CD4-positive, alpha-beta T cell treated with Interleukin-2 at 100 ng/mL for 4 hours (primary cell): ENCODE data around the gene OR5A1.
"Not testable (repeated sequence)": the region's sequence is repeated elsewhere in the genome, so short reads cannot be mapped to it uniquely, and the experiment has no call there.

Source experiments
- DNase-seq: peaks from one replicate; pipeline ENCODE4 v3.0.0-alpha.2; 2020; ENCODE audit warnings: low spot score

Gene OR5A1

DNA sequence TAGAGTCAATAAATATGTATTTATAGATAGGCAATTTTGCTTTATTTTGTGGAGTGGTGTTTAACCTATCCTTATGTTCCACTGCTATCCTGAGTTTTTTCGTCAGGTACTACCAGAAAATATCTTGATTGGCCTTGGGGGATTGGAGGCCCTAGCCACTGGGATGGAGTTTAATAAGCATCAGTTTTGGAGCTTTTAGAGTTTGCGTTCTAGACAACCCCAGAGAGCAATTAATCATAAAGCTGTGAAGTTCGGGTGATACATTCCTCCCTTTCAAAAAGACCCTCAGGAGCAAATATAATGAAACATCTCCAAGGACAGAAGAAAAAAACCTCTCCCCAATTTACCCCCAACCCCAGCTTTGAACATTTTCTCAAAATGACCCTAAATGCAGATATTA is at the start of gene OR5A1:
Gene OR5A1, plus strand, starts transcription at position 301 of the 400 bp plus-strand sequence. CDS start 6,700 bp downstream, outside the sequence.
- DNase-seq, result no peak

DNA sequence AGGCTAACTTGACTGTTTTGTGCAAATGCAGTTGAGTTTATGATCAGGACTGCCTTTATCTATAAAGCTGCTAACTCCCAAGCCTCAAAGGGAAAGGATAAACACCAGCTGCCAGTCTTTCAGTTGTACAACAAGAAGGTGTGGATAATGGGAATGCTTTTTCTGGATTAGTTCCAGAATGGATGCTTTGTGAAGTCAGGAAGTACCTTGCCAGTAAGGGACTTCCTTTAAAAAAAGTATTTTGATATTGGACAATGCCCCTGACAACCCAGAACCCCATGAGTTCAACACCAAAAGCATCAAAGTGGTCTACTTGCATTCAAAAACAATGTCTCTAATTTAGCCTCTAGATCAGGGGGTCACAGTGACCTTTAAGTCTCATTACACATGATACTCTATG is 42.1 kb upstream of the OR5A1 start:
- DNase-seq, result no peak

DNA sequence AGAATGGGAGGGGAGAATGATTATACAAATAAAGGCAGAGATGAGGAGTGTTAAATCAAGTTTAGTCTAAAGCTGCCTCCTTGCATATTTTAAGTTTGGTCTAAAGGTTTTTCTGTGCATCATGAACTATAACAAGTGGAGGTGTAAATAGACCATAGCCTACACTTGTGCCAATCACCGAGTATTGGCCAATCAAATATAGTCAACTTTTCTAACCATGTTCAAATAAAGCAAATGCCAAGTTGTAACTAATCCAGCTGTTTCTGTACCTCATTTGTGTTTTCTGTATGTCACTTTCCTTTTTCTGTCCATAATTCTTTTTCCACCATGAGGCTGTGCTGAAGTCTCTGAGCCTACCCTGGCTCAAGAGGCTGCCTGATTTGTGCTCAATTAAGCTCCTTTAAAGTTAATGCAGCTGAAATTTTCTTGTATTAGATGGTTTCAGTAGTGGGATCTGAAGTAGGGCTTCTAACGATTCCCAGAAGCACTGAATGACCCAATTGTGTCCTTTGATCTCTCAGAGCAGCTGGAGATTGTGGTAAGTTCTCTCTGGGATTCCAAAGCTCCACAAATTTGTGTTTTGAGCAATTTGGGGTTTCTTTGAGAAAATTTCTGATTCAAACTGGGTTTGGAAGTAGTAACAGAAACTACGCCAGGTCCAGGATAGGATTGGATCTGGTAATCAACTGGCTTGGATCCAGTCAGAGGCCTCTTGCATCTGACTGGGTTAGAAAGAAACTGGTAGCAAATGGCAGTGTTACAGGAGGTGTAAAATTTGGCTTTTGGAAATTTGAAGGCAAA is 35.6 kb upstream of the OR5A1 start:
- DNase-seq, result no peak

DNA sequence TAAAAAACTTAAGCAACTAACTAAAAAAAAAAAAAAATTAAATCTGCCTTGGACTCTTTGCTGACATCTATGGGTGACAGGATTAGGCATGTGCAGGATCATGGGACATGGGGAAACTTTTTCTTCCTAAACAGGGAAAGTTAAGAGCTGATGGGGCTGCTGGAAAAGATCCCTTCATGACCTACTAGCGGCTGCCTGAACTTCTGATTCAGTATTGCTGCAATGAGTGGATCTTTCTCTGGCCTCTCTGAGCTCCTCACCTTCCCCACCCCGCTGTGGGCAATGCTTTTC is 35.1 kb upstream of the OR5A1 start:
- no peak for DNase-seq

DNA sequence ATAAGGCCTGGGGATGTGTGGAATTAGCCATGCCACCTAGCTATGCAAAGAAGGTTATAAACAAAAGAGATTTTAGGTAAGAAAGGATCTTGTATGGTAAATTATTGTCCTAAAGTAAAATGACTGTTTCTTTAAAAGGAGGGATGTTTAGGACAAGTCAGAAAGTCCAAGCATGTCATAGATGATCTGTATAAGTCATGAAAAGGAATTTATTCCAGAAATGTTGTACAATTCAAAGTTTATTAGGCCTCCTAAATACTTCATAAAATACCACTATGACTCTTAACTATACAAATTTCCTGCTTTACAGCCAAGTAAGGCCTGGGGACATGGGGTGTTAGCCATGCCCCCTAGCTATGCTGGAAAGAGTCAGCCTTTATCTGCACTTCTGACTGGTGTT is 32.7 kb upstream of the OR5A1 start:
- no peak for DNase-seq

DNA sequence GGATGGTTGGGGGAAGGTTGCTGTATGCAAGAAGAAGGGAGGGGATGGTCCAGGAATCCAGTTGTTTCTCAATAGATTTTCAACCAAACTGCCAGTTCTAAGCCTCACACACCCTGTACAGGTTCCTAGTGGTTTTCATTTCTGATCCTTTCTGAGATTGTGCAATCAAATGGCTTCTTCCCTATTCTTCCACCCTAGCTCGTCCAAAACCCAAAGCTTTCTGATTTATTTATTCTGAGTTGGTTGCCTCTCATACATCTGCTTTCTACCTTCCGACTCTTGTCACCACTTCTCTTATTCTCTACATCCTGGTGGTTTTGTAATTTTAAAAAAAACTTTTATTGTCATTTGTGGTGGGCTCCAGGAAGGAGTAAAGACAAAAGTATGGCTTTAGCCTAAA is 22.6 kb upstream of the OR5A1 start:
- DNase-seq, result no peak

DNA sequence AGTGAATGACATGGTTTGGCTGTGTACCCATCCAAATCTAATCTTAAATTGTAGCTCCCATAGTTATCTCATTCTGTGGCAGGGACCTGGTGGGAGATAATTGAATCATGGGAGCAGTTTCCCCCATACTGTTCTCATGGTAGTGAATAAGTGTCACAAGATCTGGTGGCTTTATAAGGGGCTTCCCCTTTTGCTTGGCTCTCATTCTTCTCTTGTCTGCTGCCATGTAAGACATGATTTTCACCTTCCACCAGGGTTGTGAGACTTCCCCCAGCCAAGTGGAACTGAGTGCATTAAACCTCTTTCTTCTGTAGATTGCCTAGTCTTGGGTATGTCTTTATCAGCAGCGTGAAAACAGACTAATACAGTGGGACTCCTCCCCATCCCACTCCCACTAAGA is 21.2 kb upstream of the OR5A1 start:
- DNase-seq, result no peak

DNA sequence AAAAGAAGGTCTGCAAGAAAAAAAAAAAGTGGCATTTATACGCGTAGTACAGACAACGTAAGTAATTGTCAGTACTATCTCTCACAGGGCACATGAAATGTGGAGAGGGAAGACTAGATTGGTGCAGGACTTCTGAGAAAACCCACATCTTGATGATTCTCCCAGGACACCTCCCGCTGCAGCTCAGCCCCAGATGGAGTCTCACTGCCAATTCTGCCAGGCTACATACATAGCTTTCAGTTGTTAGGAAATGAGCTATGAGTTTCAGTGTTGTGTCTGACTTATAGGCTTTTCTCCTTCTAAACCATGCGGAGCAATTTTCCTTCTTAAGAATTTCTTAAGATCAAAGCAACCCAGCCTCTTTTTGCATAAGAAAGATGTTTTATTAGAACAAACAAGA is 19.7 kb upstream of the OR5A1 start:
- no peak for DNase-seq

DNA sequence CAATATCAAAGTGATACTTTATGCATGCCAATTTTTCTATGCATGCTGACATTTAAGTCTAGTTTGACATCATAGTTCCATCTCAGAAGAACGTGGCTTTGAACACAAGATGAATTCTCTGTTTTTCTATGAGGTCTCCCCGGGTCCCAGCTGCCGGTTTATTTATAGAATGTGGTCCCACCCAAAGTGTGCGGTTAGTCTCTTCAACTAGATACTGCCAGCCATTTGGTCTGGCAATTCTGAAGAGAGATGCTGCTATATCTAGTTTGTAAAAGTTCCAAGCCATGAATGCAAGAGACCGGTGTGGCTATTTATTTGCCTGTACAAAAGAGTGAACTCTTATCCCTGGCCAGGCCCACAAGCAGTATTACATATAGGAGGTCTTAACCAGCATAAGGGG is 19.2 kb upstream of the OR5A1 start:
- DNase-seq, result no peak

DNA sequence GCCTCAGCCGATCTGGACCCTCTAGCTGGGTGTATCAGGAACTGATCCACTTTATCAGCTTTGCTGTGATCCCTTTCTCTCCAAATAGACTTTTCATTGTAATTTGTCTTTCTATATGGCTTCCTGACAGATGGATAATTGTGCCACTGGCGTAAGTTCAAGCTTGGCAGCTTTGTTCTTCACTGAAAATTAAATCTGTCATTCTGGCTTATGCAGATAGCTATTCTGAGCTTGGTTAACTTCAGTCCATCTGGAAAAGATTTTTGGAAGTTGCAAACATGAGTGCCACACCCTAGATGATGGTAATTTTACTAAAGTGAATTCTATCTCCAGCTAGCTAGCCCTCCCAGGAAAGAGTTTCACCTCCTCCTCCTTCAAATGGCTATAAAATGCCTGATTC is 18.1 kb upstream of the OR5A1 start:
- no peak for DNase-seq

DNA sequence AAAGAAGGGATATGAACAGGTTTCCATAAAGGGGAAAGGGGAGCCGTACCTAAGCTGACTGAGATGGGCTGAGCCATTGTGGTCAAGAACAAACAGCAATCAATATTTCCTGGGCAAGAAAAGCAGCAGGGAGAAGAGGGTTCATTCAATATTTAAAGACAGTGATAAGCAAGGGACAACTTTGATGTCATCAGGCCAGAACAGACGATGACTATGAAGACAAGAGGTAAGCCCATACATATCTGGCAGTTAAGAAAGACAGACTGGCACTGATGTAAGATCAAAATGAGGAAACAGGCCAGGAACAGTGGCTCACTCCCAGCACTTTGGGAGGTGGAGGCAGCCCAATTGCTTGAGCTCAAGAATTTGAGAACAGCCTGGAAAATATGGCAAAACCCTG is 12.4 kb upstream of the OR5A1 start:
- DNase-seq, result no peak

DNA sequence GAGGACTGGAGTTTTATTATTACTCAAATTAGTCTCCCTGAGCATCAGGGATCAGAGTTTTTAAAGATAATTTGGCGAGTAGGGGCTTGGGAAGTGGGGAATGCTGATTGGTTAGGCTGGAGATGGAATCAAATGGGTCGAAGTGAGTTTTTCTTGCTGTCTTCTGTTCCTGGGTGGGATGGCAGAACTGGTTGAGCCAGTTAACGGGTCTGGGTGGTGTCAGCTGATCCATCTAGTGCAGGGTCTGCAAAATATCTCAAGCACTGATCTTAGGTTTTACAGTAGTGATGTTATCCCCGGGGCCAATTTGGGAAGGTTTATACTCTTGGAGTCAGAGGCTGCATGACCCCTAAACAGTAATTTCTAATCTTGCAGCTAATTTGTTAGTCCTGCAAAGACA is 11.1 kb upstream of the OR5A1 start:
- DNase-seq, result no peak

DNA sequence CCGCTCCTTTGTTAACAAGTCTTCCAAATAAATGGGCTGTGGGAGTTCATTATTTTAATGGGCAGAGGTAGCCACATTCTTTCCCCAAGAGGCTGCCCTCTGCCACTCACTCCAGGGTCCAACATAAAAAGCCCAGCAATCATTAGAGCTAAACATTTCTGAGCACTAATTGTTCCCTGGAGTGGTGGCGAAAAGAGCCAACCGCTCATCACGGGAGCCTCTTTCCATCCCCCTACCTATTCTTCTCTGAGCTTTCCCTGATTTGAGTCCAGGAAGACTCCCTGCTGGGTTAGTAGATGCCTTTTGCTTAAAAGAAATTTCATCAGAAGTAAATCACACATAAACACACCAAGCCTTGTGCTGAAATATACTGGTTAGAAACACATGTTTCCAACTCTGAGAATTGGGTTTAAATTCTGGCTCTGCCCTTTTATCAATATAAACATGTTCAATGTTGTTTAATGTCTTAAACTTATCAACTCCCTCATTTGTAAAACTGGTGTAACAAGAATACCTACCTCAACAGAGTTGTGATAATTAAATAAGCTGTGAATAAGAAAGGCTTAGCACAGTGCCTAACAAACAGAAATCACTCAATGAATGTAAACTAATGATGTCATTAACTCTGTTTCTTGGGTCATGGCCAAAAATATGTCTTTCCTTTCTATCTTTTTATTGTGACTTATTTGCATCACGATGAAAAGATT is 9.8 kb upstream of the OR5A1 start, which contains the start of gene OR5A2:
Gene OR5A2, minus strand, starts transcription at position 53 of the 707 bp plus-strand sequence. CDS start 3,460 bp downstream, outside the sequence.
- no peak for DNase-seq

DNA sequence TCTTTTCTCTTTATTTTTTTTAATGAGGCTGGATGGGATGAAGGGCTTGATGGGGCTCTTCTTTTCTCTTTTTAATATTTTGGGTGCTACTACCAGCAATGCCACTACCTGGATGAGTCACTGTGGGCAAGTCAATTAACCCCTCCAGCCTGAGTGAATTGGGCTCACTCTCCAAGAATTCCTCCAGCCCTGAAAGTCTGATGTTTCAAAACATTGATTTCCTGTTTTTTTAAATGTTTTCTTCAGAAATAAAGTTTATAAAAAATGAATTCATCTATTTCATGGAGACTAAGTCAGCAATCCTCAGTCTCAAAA is 9.2 kb upstream of the OR5A1 start:
- DNase-seq, result no peak

DNA sequence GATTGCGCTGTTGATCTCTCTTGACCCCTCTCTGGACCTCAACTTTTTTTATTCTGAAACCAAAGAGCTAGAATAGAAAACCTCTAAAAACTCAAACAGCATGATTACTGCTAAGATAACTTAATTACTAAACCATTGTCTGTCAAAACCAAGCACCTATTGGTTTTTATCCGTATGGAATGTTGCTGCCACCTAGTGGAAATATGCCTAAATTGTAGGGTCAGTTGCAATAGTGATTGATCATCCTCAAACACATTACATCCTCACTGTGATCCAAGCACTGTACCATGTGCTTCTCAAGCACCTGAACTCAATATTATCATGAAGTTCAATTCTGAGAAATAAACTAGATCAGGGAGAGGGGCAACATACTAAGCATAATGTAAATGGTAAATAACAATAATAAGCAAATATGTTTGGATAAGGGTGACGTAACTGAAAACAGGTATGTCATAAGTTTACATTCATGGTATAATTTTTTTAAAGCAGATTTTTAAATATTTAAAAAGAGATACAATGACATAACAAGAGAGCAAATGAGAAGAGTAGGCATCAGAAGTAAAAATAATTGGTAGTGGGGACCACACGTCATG is 6.2 kb upstream of the OR5A1 start:
- DNase-seq, result peak; percentile 66

DNA sequence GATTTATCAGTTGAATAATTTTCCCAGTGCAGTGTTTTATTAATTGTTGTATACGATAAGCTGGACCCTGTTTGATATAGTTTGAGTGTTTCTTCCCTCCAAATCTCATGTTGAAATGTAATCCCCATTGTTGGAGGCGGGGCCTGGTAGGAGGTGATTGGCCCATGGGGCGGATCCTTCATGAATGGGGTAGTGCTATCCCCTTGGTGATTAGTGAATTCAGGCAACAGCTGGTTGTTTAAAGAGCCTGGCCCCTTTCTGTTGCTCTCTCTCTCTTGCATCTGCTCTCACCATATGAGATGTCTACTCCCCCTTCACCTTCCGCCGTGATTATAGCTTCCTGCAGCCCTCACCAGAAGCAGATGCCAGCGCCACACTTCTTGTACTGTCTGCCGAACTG is 1.5 kb downstream of the OR5A1 start:
- no peak for DNase-seq

DNA sequence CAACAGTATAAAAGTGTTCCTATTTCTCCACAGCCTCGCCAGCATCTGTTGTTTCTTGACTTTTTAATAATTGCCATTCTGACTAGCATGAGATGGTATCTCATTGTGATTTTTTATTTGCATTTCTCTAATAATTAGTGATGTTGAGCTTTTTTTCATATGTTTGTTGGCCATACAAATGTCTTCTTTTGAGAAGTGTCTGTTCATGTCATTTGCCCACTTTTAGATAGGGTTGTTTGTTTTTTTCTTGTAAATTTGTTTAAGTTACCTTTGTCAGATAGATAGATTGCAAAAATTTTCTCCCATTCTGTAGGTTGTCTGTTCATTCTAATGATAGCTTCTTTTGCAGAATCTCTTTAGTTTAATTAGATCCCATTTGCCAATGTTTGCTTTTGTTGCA is 9.4 kb downstream of the OR5A1 start:
- not testable (repeated sequence) for DNase-seq

DNA sequence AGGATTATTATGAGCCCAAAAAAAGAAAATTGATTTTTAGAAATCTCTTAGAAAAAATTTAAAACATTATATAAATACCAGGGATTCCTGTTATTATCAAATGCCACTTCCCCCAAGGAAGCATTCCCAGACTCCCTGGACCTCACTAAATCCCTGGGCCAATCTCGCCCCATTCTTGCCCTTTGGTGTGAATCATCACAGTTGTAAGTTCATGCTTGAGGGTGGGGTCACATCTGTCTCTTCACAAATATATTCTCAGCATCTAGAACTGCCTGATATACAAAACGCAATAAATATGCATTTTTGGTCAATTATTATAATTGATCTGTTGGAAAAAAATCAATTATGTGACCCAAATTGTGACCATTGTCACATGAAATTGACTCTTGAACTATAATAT is 12.2 kb downstream of the OR5A1 start:
- DNase-seq, result no peak

DNA sequence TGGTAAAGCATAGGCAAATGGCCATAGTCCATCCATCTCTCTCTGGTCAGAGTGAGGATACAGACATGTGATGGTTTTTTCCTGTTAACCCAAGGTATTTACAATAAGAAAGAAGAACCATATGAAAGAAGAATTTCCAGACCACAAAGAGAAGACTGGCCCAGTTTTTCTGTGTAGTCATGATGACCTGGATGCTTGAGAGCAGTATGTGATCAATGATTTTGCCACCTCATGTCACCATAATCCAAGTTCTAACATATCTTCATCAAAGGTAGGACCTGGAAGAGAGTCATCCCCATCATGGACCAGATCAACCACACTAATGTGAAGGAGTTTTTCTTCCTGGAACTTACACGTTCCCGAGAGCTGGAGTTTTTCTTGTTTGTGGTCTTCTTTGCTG is 20.4 kb downstream of the OR5A1 start, which contains the start of gene OR4D6:
Gene OR4D6, plus strand, starts transcription at position 301 of the 400 bp plus-strand sequence. Its CDS starts 0 bp downstream, at position 301.
- DNase-seq, result no peak

DNA sequence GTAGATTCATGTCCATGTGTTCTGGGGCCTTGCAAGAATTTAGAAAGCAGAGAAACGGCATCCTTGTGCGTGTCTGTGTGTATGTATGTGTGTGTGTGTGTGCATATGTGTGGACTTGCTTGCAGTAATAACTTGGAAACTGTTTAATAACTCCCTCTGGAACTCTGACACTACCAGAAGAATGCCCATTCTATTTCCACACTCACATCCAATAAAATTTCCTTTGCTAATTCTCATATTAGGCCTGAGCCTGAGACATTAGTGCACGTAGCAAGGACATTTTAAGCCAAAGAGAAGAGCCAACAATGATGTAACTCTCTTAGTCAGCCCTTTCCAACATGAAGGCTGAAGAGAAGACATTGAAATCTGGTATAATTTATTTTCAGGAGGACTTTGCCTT is 23.6 kb downstream of the OR5A1 start:
- DNase-seq, result no peak

DNA sequence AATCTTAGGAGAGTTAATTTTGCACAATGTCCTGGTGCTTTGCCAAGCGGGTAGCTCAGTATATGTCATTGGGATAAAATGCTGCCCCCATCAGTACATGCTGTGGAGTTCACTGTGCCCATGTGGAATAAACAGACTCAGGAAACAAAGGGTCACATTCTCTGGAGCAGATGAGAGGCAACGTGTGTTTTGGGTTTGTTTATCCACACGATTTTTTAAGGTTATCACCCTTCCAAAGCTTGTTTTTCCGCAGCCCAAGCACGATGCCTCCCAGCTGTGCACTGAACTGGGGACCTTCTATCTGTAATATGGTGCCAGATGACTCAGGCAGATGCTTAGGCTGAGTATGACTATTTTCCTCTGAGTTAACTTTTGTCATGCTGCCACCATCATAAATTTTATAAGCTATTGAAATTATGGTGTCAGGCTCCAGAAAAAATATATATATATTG is 26.9 kb downstream of the OR5A1 start:
- no peak for DNase-seq

DNA sequence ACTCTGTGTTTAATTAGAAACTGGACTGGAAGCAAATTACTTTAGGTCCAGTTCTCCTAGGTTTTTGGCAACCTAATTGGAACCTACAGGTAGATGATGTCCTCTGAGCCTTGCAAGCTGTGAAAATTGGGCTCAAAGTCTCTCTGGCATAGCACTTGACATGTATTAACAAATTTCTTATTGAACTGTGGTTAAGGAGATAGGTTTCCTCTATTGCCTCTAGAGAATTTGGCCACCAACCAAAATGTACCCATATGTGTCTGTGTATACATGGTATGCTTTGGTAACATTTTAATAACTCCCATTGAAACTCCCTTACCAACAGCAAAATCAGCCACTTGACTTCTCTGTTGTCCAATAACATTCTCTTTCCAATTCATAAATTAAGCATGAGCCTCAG is 36.7 kb downstream of the OR5A1 start, which contains the start of gene OR4D10:
Gene OR4D10, plus strand, starts transcription at position 301 of the 400 bp plus-strand sequence. CDS start 4,115 bp downstream, outside the sequence.
- no peak for DNase-seq

DNA sequence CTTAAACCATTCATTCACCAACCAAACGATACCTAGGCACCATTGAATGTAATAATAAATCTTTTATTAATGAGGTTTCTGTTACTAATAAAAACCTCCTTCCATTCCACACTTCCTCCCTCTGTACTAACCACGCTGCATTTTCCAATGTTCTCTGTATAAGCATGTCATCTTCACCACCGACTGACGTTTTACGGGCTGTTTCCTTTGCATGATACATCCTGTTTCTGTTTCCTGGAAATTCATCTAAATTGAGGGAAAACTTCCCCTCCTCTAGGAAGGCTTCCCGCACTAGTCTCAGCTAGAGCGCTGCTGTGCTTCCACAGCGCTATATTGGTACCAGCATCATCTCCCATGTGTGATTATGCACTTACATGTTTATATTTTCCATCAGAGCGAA is 38.9 kb downstream of the OR5A1 start:
- no peak for DNase-seq
